Measurements from ENCODE around the gene ZGPAT.

Gene ZGPAT

DNA sequence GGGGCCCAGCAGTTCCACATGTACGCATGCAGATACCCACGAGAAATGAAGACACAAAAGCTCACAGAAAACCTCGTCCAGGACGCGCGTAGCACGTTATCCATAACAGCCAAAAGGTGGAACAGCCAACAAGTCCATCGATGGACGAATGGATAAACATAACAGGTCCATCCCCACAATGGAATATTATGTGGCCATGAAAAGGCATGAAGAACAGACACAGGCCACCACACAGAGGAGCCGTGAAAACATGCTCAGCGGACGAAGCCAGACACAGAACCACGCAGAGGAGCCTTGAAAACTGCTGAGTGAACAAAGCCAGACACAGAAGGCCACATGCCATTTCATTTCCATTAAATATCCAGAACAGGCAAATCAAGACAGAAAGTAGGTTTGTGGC, 69.8 kb downstream of the ZGPAT start:
- DNase-seq (ENCODE audit: extremely low read depth in 1 of 2, low read depth in 1 of 2): no peak

- DNase-seq (ENCODE audit: extremely low read depth in 1 of 2, low read depth in 1 of 2): no peak
Measured at GRCh38 chr20:63778034-63778752, 70.4 kb downstream of the ZGPAT start.

DNA sequence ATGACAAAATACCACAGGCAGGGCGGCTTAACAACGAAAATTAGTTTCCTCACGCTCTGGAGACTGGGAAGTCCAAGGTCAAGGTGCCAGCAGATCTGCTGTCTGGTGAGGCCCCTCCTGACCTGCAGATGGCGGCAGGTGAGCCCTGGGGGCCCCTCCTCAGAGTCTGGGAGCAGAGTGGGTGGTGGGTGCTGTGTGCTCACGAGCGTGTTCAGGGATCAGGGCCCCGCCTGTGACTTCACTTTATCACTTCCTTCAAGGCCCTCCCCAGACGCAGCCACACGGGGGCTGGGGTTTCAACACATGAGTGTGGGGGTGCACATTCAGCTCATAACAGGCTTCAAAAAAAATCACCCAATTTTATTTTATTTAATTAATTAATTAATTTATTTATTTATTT, 71.0 kb downstream of the ZGPAT start:
- no peak for DNase-seq (ENCODE audit: extremely low read depth in 1 of 2, low read depth in 1 of 2)

DNA sequence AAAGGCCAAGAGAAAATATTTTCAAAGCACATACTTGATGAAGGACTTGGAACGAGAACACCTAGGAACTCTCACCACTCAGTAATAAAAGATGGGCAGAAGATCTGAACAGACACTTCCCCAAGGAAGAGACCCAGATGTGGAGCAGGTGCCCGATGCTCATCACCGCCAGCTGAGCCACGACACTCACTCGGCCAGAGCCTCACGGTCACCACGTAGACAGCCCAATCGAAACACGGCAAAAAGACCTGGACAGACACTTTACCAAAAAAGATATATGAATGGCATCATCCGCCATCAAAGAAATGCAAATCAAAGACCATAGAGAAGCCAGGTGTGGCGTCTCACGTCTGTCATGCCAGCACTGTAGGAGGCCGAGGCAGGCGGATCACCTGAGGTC, 73.3 kb downstream of the ZGPAT start:
- no peak for DNase-seq (ENCODE audit: extremely low read depth in 1 of 2, low read depth in 1 of 2)

GRCh38 chr20:63782051-63782471, 74.2 kb downstream of the ZGPAT start:
- DNase-seq (ENCODE audit: extremely low read depth in 1 of 2, low read depth in 1 of 2): peak; percentile 28 to 31

GRCh38 chr20:63782521-63782971, 74.7 kb downstream of the ZGPAT start:
- DNase-seq (ENCODE audit: extremely low read depth in 1 of 2, low read depth in 1 of 2): no peak

DNA sequence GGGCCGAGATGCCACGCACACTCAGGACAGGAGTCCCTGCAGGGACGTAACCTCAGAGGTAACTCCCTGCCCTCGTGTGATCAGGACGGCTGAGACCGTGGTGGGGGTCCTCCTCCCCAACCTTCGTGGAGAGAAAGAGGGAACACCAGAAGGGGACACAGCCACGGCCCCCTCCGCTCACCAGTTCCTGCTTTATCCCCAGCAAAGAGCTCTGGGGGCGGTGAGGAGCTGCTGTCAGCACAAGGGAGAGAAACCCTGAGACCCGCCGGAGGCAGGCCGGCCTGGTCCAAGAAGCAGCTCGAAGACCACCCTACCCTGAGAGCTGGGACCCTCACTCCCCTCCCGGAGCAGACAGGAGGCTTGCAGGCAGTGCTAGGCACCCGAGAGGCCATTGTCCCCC, 76.1 kb downstream of the ZGPAT start:
- no peak for DNase-seq (ENCODE audit: extremely low read depth in 1 of 2, low read depth in 1 of 2)

DNA sequence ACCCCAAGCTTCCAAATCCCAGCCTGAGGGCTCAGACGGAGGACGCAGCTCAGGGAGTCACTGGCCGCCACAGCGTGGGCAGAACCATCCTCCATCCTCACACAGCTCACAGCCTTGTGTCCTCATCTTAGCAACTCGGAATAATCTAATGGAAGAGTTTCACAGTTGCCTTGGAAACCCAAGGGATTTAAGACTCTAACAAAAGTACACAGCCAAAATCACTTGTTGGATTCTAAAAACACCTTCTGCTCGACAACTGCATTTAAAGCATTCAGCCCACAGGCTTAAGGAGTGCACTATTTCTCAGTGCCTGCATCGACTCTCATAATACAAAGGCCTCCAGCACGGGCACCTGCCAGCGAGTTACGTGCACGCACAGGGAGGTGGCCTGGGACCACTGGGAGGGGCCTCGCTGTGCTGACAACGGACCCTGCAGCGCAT, 77.9 kb downstream of the ZGPAT start:
- no peak for DNase-seq (ENCODE audit: extremely low read depth in 1 of 2, low read depth in 1 of 2)

All from stimulated activated CD8-positive, alpha-beta memory T cell treated with anti-CD3 and anti-CD28 coated beads, Interleukin-7, amount 100 ng/mL, for 48 hours (primary cell).